ENCODE measurements around the gene TPP2.

Gene TPP2

DNA sequence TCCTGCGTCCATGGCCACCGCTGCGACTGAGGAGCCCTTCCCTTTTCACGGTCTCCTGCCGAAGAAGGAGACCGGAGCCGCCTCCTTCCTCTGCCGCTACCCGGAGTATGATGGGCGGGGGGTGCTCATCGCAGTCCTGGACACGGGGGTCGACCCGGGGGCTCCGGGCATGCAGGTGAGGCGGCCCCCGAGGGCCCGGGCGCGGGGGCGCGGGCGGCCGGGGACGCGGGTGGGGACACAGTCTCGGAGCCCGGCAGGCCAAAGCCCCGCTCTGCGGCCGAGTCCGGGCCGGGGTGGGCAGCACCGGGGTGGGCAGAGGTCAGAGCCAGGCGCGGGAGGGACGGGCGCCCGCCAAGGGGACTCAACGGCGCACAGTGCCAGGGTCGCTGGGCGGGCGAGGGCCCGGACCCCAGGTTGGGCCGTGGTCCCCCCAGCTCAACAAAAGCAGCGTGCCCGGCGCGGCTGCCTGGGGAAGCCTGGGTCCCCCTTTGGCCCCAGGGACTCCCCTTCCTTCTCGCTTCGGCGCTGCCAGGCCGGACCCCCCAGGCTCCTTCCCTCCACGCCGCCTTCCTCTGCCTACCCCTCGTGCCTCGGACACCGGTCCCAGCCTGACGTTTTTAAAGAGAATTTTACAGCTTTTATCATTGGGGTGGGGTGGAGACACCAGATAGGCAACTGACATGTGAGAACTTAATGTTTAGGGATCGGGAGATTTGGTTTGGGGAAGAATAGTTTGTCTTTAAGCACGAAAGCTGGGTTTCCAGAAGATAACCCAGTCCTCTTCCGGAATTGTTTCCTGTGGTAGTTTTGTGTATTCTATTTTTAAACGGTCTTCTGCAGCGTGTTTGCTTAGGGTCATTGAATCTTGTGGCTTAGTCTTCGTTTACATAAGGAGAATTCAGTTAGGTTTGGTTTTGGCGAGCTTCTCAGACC is 509 bp downstream of the TPP2 start:
- peak; percentile 70 for DNase-seq

DNA sequence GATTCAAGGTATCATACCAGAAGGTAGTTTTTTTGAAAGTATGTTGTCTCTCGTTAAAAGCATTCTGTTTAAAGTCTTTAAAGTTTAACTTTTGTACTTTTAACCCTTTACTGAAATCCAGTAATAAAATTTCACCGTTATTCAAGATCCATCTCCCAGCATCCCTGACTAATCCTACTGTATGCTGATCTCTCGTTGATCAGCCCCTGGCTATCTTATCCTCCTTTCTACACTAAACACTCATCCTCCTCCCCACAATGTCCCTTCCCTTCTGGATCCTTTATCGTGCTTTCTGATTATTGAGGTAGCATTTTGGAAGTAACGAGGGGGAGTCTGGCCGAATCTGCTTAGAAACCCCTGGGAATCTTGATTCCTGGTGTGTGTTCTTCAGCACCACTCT is 1.3 kb downstream of the TPP2 start:
- DNase-seq, result no peak

DNA sequence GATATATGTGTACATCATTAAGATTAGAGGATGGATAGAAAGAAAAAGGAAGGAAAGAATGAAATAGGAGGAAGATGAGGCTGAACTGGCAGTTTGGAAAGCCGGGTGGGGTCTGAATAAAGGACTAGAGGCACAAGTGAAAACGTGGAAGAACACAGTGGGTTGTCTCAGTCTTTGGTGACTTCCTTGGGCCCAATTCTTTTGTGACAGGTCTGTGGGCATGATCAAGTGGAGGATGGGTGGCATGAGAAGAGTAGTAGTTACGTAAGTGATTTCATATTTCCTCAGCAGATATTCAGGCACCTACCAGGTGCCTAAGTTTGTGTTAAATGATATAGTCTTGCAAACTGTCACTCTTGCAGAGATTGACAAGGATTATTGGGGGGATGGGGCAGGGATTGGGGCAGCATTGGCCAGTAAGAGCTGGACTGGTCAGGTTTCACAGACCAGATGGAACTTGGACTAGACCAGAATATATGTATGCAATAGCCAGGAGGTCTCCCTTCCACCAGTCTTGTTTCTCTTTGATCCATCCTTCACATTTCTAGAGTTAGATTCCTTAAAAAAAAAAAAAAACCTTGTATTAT is 2.7 kb downstream of the TPP2 start:
- DNase-seq, result no peak

DNA sequence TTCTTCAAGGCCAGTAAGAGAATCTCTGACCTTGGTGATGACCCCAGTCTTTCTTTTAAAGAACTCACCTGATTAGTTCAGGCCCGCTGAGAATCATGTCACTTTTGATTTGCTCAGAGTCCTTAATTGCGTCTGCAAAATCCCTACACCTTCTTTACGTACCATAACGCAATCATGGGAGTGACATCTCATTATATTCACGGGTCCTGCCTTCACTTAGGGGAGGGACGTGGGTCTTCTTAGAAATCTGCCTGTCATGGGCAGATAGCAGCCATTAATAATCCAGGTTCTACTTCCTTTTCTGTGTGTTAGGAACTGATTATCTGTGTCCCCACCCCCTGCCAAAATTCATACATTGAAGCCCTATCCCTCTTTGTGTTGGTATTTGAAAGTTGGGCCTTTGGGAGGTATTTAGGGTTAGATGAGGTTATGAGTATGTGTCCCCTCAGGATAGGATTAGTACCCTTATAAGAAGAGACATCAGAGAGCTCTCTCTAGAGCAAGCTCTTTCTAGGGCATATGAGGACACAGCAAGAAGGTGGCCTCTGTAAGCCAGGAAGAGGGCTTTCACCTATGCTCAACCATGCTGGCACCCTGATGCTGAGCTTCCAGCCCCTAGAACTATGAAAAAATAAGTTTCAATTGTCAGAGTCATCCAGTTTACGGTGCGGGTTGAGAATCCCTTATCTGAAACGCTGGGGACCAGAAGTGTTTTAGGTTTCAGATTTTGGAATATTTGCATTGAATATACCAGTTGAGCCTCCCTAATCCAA is 9.9 kb downstream of the TPP2 start:
- no peak for DNase-seq

DNA sequence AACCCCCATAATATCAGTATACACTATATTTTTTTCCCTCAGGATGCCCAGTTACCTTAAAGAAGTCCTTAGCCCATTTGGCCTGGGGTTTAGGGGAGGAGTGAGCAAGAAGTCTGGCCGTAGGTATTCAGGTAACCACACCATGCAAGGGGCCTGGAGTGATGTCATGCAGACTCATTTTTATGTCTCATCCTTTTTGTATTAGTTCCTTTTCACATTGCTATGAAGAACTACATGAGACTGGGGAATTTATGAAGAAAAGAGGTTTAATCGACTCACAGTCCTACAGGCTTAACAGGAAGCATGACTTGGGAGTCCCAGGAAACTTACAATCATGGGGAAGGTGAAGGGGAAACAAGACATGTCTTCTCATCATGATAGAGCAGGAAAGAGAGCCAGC is 12.2 kb downstream of the TPP2 start:
- no peak for DNase-seq

DNA sequence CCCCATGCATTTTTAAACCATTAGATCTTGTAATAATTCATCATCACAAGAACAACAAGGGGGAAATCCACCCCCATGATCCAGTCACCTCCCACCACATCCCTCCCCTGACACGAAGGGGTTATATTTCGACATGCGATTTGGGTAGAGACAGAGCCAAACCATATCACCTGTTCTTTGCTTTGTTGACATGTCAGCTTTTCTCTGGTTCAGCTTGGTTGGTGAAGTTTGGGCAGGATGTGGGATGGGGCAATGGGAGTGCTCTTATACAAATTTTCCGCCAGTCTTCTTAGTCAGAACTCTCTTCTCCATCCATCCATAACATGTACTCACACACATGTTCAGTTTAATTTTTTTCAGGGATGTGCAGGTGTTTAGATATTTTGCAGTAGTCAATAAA is 12.9 kb downstream of the TPP2 start:
- DNase-seq, result no peak

DNA sequence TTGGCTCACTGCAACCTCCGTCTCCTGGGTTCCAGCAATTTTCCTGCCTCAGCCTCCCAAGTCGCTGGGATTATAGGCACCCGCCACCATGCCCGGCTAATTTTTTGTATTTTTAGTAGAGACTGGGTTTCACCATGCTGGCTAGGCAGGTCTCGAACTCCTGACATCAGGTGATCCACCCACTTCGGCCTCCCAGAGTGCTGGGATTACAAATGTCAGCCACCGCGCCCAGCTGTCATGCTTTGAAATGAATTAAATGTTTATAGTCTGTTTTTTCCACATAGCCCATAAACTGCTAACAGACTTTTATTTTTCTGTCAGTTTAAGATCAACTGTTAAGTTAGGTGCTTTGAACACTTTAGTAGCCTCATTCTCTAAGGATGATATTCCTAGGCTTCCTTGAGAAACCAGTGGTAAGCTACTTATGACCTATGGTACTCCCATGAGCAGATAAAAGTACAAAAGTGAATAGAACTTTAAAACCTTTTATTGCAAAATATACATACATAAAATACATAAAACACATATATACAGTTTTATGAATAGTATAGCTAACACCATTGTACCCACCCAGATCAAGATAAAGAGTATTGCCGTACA is 13.6 kb downstream of the TPP2 start:
- DNase-seq, result no peak

DNA sequence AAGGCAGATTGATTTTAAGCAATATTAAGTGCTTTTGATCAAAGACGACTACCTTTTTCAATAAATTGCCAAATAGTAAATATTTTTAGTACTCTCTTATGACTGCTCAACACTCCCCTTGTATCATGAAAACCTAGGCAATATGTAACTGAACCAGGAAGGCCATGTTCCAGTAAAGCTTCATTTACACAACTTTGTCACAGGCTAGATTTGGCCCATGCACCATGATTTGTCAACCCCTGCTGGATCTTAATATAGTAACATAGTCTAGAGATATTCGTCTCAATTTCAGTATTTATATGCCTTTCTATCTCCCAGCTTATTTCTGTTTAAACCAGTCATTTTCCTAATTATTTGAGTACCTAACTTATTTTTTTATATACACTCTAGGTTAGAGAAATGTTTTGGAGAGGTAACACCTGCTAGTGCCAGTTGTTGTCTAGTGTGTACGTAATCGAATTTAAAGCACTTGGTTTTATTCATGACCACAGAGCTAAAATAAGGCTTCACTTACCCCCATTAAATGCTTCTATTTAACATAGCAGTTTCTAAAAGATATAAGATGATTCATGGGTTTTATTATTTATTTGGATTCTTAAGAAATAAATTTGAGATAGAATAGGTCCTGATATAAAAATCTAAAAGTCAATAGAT is 21.0 kb downstream of the TPP2 start:
- DNase-seq, result no peak

DNA sequence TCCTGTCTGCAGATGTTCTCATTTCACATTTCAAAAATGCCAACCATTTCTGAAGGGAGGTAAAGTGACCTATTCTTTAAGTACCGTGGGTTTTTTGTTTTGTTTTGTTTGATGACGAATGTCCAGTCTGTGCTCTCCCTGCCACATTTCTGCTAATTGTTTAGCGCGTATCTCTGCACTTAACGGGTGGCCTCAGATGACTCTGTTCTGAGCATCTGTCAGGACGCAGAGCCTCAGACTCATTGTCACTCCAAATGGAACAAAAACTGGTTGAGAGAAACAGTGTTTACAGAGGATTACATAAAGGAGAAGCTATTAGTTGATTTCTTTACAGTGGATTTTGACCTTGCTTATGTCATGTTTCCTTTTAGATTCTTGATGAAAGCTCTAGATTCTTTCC is 23.7 kb downstream of the TPP2 start:
- DNase-seq, result no peak

DNA sequence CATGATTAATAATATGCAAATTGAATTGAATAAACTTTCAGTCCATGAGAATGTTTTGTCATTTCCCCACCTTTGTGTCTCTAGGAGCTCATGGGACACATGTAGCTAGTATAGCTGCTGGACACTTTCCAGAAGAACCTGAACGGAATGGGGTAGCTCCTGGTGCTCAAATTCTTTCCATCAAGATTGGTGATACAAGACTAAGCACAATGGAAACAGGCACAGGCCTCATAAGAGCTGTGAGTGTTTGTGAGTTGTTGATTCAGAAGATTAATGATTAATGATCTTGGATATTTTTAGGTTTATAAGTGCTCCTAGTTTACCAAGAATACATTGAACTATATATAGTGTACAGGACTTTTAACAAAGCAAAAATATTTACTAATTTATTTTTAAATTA is 30.1 kb downstream of the TPP2 start:
- no peak for DNase-seq

DNA sequence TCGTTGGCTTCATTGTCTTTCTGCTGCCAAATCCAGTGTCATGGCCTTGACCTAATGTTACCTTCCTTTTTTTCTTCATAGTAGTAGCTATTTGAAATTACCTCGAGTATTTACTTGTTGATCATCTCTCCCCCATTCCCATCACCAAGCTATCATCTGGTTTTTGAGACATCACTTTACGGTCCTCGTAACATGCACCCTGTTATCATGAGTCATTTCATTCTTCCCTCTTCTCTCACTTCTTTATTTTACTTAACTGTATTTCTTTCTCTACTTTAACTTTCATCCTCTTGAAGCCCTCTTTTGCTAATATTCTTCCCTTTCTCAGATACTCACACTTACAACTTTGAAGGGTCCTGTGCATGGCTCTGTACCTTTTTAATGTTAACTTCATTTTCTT is 31.8 kb downstream of the TPP2 start:
- DNase-seq, result no peak

DNA sequence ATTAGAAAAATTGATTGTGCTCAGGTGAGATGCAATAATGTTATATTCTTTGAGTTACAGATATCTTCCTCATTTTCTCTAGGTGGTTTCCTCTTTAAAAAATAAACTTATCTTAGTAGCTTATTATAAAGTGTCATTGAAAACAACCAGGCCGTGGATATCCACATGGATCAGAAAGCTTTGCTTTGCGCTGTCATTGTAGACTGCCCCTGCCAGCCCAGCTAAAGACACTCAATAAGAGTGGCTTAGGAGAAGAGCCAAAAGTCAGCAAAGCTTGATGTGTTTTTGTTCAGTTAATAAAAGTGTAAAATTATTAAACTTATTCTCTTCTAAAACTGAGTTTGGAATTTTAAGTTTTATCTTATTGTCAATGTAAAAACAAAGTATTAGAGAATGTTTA is 34.4 kb downstream of the TPP2 start:
- DNase-seq, result no peak

DNA sequence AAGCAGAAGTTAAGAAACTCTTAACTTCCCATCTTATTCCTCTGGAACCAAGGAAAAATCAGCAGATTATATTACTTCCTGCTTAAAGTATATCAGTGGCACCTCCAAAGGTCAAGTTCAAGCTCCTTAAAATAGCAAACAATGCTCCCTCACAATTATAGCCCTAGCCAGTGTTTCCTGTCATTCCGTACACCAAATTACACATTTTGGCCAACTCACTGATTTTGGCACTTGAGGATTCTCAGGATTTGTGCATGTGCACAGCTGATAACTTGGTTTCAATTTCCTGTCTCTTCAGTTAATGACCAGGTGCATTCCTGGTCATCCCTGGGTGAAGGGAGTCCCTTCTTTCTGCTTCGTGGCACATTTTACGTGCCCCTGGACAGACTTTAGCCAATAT is 42.0 kb downstream of the TPP2 start:
- no peak for DNase-seq

DNA sequence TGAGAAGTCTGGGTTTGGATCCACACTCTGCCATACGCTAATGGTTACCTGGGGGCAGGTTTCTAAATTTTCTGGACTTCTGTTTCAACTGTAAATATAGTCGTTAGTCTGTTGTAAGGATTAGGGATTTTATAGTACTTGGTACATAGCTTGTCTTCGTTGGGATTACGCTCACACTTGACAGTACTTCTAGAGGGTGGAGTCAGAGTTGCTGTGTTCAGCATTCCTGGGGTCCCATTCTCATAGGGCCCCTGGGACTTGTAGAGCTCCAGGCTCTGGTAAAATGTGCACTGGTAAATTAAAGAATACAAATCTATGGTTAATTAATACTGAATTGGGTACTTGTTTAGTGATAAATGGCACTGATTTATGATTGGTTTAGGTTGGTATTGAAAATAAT is 45.2 kb downstream of the TPP2 start:
- no peak for DNase-seq

DNA sequence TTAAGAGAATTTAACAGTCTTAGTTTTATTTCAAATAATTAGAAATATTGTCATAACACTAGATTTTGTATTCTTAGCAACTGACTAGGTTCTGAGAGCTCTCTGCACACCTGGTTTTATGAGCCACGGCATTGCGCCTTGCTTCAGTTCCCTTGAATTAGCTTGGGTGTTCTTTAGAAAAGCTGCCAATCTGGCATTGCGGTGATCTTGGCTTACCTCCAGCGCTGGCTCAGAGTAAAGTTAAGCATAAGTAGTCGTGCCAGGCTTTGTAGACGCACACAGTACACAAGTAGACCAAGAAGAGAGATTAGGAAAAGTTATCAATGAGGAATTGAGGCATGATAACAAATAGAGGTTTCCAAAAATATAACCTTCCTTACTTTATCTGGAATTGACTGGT is 45.7 kb downstream of the TPP2 start:
- DNase-seq, result no peak

DNA sequence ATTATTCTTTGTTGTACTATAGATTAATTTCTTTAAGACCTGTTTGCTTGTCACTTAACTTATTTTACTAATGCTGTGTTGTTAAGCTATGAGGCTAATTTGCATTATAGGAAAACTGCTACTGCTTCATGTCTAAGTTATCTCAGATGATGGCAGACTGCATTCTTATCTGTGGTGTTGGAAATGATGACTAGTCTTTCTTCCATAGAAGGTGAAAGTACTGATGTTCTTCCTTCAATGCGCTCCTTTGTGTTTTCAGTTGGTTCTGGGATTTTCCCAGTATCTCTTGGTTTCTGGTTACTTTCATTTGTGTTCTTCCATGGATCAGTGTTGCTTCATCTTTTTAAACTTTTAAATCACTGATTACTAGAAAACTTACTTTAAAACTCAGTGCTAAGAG is 46.9 kb downstream of the TPP2 start:
- no peak for DNase-seq

DNA sequence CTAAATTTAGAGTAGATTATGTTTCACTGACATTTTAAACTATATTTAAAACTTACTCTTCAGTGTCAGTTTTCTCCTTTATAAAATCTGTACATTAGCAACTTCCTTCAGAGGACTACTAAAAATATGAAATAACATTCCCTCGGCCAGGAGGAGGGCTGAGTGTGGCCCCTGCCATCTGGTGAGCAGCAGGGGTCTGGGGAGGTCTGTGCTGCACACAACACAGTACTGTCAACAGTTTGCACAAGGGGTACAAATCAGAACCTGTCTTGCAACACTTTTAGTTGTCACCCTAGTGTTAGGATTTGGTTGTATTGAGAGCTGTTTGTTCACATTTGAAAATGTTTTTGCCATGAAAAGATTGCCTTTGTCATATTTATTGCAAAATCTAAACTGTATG is 48.9 kb downstream of the TPP2 start:
- no peak for DNase-seq

DNA sequence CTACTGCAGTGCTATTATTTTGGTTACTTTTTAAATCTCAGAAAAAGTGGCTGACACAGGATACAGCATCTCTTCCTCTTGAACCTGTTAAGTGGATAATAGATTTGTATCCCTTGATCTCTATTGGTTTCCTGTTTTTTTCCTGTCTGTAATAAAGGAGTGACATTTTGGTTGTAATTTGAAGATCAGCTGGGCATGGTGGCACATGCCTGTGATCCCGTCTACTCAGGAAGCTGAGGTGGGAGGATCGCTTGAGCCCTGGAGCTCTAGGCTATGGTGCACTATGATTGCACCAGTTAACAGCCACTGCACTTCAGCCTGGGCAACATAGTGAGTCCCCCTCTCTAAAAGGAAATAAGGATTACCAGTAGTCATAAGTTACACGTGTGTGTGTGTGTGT is 51.3 kb downstream of the TPP2 start:
- DNase-seq, result no peak

DNA sequence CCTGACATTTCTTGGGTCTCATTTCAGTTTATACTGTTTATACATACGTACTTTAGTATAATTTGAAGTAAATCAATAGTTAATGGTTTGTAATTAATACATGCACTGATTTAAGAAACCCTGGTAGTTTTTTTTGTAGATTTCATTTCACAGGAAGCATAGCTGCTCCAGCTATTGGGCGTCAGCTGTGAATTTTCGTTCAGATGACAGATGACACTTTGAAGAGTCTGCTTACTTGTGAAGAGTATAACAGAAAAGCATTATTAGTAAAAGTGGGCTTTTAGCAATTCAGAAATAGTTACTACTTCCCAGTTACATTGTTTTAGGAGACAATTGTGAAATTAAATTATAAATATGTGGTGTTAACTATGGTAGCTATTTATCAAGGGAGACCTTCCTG is 53.7 kb downstream of the TPP2 start:
- DNase-seq, result no peak

DNA sequence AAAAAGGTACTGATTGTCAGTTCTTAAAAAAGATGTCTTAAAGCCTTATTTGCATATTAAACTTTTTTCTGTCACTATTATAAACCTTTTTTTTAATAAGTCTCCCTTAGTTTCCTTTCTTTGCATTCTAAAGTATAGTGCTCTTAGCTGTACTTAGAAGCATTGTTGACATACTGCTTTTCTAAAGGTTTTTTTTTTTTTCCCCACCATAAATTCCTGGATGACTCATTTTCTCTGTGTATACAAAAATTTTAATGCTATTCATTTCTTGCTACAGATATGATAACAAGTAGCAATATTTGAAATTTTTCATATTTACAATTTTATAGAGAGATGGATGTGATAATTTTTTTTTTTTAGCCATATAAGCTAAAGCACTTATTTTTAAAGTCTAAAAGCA is 54.6 kb downstream of the TPP2 start:
- no peak for DNase-seq

DNA sequence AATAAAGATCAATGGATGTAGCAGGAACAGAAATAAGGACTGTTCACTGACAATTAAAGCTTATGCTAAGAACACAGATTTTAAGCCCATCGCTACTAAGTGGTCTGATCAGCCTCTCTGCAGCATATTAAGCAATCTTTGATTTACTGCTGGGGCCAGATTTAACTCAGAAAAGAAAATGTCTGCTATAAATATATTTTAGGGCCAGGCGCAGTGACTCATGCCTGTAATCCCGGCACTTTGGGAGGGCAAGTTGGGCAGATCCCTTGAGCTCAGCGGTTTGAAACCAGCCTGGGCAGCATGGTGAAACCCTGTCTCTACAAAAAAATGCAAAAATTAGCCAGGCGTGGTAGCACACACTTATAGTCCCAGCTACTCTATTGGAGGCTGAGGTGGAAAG is 55.1 kb downstream of the TPP2 start:
- DNase-seq, result no peak

DNA sequence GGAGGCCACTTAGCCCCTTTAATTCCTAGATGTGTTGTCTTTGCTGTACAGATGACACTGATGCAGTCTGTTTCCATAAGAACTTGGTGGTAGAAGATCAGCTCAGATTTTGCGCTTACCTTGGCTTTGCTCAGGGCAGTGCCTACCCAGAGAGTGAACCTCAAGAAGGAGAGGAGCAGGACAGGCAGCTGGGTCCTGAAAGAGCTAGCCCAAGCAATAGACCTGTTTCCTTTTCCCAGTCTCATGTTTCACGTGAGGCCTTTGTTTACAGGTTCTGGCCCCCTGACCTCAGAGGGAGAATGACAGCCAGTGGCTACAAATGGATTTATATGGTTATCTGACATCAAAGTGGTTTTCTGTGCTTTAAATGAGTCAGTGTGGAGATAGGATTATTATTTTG is 58.0 kb downstream of the TPP2 start:
- no peak for DNase-seq

DNA sequence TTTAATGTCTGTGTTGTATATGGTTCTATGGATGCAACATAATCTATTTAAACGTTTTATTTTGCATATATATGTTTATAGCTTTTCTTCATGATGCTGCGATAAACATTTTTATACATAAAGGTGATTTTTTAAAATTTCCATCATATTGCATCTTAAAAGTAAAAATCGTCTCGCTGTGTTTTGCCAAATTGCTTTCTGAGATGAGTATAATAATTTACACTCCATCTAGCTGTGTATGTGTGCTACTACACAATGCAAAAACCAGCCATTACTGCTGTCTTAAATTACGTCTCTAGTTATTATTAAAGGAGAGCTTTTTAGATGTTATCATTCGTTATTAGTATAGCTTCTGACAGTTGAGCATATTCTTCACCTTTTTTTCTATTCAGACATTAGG is 60.8 kb downstream of the TPP2 start:
- DNase-seq, result no peak
